GM18520 (cell line): Measurements from ENCODE around the gene DNAJC4.
"Not testable (repeated sequence)": the region's sequence is repeated elsewhere in the genome, so short reads cannot be mapped to it uniquely, and the experiment has no call there.

Experiments used
- ATAC-seq: cut with Tn5 transposase; IDR thresholded peaks from one replicate; pipeline ENCODE4 v1.9.1; 2021; ENCODE audit not compliant: unreplicated experiment

DNAJC4 gene

DNA sequence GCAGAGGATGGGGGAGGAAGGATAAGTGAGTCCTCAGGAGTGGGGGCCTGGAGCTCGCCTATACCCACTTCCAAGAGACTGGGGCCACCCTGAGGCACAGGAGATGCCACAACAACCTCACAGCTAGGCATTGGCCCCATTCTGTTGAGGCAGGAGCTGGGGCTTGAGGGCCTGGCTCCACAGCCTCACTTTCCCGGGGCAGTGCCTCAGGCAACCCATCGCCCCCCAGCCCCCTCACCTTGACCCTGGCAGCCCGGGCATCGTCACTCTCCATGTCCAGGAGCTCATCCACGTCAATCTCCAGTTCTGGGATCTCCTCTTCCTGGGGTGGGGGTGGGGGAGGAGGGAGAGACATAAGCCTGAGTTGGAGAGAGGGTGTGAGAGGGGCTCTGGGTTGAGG is 14.6 kb downstream of the DNAJC4 start:
- ATAC-seq = no peak

DNA sequence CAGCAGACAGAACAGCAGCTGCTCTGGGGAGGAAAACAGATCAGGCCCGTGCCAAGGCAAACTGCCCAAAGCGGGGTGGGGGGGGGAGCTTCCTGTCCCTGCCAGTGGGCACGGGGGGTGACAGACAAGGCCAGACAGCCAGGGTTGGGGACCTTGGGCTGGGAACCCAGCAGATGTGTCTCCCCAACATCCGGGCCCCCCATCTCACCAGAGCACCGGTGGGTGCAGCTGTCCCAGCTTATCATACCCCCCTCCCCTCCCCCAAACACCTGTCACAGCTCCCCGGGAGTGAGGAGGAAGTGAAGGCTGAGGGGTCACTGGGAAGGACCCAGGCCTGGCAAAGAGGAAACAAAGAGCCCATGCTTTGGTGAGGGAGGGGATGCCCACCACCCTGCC is 15.1 kb downstream of the DNAJC4 start:
- ATAC-seq = no peak

DNA sequence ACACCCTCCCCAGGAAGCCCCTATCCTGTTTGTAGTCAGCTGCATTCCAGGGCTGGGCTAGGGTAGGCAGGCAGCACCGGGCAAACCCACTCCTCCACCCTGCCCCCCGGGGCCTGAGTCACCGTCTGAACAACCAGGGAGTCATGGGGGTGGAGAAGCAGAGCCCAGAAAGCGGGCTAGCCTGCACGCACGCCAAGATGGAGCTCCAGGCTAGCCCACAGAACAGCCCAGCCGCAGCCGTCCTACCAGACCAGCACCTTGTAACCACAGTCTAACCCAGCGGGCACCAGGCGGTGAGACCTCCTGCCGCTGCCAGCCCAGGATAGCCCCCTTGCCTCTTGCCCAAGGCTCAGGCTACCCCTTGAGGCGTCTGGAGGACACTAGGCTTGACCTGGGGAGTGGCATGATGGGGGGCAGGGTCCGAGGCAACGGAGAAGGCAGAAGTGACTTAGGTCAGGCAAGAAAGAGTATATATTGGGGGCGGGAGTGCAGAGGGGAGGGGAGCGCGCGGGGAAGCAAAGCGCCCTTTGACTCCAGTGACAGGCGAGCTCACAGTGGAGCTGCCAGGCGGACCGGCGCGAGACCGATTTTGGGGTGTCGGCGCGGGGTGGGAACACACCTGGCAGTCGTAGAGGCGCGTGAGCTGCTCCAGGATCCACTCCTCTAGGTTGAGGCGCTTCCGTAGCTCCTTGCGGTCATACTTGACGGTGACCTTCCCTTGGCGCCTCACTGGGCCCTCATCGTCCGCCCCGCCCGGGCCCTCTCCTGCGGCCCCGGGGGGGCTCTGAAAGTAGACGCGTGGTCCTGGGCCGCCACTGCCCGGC is 15.7 kb downstream of the DNAJC4 start:
- no peak for ATAC-seq

DNA sequence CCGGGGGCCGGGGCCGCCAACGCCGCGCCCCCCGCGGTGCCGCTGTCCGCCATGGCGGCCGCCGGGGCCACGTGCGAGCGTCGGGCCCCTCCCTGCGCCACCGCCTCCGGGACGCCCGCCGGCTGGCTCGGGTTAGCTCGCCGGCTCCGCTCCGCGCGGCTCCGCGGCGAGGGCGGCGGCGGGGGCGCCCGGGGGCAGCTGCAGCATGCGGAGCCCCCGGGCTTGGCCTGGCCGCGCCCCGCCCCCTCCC is 16.2 kb downstream of the DNAJC4 start:
- not testable (repeated sequence) for ATAC-seq

DNA sequence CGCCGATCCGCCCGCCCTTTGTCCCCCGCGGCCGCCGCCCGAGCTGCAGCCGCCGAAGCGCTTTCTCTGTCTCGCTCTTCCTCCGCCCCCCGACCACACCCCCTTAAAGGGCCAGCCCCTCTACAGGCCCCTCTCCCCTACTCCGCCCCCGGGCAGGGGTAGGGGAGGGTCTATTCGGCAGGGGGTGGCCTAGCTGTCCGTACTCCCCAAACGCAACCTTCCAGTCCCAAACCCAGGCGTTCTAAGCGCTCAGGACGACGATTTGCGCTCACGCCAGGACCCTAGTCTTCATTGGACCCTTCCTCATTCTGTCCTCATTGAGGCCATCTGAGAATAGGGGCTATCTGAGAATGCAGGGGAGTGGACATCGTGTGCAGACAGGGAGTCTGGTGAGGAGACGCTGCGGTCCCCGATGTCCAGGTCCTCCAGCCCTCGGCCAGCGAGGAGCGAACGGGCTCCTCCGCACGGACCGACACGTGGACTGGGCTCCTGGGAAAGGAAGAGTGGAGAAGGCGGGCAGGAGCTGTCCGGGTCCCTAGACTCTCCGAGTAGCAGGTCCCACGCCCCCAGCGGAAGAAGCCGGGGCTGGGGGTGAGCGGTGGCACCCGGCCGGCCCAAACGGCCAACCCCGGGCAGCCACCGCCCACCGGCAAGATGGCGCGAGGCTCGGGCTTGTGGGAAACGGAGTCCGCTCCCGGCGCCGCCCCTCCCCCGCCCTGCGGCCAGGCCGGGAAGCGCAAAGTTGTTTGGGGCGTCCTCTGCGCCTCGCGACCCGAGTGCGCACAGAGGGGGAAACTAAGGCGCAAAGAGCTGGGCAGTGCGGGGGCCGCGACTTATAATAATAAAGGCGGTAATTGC is 16.8 kb downstream of the DNAJC4 start, which contains the start of gene PPP1R14B:
TSS of gene PPP1R14B (minus strand) at position 73 of the 858 bp plus-strand sequence. CDS start 270 bp downstream, outside the sequence.
- ATAC-seq = no peak

DNA sequence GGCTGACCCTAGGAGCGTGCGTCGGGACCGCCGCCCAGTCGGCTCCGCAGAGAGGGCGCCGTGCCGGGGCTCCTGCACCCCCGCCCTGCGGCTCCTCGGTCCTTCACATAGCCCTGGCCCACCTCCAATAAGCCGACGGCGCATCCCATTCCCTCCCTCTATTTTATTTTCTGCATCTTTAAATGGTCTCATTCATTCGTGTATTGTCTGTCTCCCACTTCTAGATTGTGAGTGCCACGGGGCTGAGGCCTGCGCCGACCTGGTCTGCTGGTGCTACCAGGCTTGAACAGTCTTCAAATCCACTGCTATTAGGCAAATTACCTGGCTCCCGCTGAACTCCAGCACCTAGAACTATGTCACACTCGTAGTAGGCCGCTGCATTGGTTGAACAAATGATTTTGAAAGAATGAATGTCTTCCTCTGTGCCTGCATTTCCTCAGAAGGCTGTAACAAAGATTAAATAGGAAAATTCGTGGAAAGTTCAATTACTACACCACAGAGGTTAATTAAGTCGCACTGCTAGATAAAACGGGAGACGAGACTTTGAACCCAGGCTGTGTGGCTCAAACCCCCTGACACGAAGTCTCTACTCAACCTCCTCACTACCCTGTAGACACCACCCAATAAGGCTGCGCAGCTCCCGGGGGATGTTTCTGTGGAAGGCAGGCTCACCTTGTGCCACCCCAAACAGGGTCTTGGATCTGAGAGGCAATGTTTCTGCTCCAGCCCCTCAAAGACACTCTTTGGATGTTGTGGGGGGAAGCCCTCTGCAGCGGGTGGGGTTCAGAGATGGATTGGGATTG is 17.6 kb downstream of the DNAJC4 start:
- no peak for ATAC-seq

DNA sequence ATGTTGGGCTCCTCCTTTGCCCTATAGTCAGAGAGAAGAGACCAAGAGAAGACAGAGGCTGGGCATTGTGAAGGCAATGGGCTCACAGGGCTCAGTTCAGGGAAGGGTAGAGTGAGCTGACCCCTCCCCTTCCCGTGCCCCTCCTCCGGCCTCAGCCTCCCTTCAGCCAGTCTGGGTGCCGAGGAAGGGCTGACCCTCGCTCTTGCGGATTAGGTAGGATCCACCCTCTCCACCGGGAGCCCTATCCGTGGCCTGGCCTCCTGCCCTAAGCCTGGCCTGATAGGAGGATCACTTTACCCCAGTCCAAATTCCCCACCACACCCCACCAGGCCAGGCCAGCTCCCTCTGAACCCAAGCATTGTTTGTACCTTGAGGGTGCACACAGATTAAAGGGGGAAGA is 18.2 kb downstream of the DNAJC4 start:
- no peak for ATAC-seq

DNA sequence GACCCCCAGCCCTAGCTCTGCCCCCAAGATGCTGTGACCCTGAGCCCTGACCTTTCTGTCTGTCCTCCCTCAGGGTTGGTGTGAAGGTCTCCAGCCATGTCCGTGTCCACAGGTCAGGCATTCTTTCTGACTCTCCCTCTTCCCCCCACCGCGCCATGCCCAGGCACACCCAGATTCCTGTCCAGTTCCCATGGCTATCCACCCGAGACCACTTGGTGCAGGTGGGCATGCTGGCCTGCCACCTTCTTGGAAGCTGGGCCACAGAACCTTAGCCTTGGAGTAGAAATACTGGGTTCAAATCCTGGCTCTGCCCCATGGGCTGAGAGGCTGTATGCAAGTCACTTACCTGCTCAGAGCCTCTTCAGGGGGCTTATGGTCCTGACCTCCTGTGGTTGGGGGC is 18.7 kb downstream of the DNAJC4 start:
- ATAC-seq = no peak

DNA sequence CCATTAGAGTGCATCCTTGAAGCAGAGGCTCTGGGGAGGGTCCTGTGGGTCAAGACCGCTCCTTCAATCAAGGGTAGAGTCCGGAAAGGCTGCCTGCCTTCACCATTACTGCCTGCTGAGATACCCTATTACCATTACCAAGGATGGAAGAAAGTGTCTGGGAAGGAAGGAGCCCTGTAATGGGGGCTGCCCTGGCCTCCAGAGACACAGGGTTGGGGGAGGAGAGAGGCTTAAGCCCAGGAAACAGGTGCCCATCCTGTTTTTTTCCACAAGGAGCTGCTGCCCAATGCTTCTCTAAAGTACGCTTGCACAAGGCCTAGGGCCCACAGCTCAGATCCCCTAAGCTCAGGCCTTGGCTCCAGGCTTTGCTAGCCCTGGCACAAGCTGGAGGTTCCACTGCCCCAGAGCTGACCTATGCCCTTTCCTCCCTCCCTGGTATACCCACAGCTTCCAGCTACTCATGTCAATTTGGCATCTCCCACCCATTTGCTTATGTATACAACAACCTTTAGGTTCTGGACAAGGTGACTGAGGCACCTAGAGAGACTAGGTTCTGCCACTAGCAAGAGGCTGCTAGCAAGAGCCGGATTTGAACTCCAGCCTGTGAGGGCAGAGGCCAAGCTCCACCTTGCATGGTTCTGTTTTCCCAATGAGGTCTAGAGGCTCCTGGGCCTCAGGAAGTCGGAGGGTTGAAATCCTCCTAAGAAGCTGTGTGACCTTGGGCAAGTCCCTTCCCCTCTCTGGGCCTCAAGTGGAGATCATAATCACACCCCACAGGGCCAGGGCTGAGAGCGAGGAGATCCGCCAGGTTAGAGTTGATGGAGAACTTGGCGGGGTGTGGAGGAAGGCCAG is 19.4 kb downstream of the DNAJC4 start:
- no peak for ATAC-seq

DNA sequence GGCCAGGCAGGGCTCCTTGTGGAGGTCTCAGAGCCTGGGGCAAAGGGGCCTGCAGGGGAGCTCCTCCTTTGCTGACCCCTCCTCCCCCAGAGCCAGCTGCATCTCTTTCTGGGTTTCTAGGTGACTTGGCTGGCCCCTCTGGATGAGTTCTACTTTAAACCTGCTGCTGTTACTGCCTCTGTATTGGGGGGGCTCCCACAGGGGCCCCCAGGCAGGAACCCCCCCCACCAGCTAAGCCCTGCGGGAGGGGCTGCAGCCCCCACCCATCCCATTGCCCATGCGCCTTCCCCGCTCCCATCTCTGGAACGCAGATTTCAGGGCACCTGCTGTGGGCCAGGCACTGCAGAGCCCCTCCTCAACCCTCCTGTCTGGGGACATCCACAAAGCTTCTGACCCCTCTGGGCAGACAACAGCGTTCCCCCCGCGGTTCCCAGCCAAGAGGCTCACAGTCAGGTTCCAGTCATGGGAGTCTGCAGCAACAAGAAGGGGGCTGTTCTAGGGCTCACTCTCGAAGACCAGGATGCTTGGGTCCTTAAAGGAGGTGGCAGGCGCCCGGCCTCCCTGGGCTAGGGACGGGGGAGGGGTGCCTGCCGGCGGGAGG is 20.2 kb downstream of the DNAJC4 start:
- no peak for ATAC-seq

DNA sequence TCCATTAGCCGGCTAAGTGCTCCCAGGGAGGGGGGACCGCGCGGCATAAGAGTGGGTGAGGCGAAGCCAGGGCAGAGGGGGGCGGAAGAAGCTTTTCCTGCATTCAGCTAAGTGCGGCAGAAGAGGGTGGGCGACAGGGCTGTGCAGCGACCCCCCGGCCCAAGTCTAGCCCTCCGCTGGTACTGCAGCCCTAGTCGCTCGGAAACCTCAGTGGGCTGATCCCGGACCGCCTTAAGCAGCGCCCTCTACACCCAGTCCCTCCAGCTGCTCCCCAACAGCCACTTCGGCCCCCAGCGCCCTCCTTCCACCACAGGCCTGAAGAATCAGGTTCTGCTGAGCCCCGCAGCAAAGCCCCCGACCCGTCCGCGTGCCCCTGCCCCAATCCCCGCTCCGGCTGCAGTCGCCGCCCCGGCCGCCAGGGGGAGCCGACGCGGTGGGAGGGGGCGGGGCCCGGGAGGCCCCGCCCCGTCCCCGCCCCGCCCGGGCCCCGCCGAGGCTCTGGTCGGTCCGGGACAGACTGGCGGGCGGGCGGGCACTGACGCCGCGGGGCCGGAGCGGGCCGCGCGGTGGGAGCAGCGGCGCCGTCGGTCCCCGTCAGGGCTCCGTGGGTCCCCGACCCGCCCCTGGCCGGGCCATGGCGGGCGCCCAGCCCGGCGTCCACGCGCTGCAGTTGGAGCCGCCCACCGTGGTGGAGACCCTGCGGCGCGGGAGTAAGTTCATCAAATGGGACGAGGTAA is 20.8 kb downstream of the DNAJC4 start, which contains the start of gene PLCB3:
TSS of gene PLCB3 (plus strand) at position 515 of the 737 bp plus-strand sequence. CDS start at position 635, 120 bp downstream.
- no peak for ATAC-seq

DNA sequence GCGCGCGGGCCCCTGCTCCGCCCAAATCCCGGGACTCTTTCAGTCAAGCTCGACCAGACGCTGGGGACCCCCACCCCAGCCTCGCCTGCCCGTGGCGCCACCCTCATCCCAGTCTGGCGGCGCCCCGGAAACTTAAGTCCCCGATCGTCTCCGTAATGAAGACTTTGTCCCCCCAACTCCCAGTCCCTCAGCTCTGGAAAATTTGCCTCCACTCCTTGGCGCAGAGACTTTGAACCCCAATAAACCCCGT is 21.3 kb downstream of the DNAJC4 start:
- no peak for ATAC-seq

DNA sequence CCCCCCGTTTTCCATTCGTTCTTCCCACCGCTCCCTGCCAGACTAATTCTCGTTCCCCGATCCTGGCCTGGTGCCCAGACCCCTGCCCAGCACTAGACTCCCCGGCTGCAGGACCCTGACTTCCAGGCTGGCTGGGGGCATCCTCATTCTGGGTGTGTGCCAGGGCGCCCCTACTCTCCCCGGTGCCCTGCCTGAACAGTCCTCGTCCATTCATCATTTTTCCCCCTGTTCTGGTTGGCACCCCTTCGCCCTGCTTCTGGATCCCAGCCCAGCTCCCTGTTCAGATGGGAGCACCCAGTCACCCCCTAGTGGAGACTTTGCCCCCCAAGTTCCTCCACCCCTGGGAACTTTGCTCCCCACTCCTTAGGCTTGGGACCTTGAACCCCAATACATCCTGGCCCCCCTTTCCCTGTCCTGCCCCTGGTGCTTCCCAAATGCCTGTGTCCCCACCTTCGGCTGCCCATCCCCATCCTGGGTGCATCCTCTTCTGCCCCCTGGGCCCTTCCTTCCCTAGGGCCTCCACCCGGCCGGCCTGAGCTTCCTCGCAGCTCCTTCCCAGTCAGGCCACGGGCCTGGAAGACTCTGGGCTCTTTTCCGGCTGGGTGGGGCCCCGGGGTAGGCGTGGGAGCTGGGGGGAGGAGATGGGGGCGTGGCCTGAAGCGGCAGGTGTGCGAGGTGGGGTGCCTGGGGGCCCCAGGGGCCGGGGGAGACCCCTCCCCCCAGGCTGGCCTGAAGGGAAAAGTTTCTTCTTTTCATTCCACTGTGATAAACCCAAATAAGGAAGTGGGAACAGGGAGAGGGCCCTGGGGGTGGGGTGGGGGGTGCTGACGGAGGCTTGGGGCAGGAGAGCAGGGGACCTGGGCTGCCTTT is 21.9 kb downstream of the DNAJC4 start:
- no peak for ATAC-seq

DNA sequence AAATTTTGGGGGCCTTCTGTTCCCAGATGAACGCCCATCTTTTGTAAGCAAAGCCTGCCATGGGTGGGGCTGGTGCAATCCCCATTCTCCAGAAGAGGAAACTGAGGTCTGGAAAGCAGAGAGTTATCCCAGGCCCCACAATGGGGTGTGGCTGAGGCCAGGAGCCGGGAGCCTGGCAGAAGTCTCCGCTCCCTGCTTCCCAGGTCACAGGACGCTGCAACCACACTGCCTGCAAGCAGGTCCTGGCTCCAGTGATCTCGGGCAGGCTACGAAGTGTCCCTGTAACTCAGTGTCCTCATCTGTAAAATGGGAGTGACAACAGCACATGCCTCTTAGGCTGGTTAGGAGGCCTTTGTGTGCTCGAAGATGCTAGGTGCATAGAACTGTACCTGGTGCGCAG is 22.7 kb downstream of the DNAJC4 start:
- ATAC-seq = no peak

DNA sequence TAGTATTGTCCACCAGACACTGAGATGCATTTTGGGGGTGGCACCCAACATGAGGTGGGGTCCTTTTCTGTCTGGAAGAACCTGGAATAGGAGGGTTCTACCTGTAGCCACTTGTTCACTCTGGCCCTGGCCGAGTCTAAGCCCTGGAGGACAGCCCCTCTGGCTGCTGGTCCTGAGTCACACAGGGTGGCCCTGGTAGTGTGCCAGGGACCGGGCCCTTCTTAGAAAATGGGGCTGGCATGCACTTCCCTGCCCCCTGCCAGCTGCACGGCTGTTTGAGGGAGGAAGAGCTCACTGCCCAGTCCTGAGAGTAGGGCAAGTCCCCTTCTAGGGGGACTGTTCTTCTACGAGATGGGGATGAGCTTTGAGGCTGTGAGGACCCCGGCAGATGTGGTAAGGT is 23.1 kb downstream of the DNAJC4 start:
- ATAC-seq = no peak

DNA sequence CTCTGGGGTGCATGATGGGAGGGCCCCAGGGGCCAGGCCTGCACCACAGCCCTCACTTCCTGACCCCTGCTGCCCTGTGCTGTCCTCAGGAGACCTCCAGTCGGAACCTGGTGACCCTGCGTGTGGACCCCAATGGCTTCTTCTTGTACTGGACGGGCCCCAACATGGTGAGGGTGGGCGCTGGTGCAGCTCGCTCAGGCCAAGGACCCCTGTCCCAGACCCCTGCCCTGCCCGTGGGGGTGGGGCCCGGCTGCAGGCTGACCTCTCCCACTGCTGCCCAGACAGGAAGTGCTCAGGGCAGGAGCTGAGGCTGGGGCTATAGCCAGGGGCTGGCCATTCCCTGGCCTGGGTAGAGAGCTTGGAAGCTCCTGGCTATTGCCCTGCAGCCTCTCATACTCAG is 24.0 kb downstream of the DNAJC4 start:
- ATAC-seq = no peak

DNA sequence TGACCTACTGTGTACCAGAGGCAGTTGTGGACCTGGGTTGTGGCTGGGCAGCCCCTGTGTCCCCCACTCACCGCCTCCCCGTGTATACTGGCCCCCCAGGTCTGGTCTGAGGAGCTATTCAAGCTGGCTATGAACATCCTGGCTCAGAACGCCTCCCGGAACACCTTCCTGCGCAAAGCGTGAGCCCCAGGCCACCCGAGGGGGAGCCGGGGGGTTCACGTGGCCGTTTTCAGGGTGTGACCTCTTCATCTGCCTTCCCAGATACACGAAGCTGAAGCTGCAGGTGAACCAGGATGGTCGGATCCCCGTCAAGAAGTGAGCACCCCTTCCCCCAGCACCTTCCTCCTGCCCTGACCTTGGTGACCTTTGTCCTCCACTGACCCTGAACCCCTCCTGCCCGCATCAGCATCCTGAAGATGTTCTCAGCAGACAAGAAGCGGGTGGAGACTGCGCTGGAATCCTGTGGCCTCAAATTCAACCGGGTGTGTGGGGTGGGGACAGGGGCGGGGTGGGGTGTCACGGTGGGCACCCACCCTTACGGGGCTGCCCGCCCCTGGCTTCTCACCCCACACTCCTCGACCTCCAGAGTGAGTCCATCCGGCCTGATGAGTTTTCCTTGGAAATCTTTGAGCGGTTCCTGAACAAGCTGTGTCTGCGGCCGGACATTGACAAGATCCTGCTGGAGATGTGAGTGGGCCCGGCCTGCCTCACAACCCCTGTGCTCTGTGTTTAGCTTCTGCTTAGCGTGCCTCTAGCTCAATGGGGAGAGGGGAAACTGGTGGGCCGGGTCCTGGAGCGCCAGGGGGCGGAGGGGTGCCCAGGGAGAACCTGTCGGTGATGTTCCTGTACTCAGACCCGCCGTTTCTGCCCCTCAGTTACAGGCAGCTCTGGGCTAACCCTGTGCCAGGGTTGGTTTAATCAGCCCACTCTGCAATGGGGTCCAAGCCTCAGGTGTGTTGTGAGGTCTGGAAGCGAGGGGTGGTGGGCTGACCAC is 25.1 kb downstream of the DNAJC4 start:
- ATAC-seq = no peak

DNA sequence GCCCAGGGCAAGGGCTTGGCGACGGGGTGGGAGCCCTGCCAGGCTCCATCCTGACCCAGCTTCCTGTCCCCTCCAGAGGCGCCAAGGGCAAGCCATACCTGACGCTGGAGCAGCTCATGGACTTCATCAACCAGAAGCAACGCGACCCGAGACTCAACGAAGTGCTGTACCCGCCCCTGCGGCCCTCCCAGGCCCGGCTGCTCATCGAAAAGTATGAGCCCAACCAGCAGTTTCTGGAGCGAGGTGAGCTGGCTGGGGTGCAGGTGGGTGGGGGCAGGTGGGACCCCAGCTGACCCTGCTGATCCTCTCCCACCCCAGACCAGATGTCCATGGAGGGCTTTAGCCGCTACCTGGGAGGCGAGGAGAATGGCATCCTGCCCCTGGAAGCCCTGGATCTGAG is 26.0 kb downstream of the DNAJC4 start:
- ATAC-seq = no peak
